Peyer's patch (tissue), 4 donors: Measurements from ENCODE around the gene ZNF831.

Source experiments
- CTCF ChIP-seq, 6 experiments: fragments of 450-650 bp in 4 of 6; fragments of 200-600 bp in 2 of 6; sonication (generic) in 1 of 6; IDR thresholded peaks; one replicate each; pipeline ENCODE4 v1.5.1; 2017 to 2019; ENCODE audit warnings: antibody characterized with exemption in 6 of 6, mild to moderate bottlenecking in 3 of 6, moderate library complexity in 1 of 6
- POLR2A ChIP-seq, 2 donors: fragments of 450-650 bp; IDR thresholded peaks; one replicate each; pipeline ENCODE4 v1.5.1; 2017; ENCODE audit warnings: antibody characterized with exemption in 2 of 2, mild to moderate bottlenecking in 2 of 2, moderate library complexity in 2 of 2

- TF ChIP-seq POLR2A (IDR thresholded peaks at IDR 0.05) (no peak), CTCF (IDR thresholded peaks at IDR 0.05) (no peak)
Measured at GRCh38 chr20:59191756-59192532, 28.3 kb downstream of the ZNF831 start.
